Measurements from ENCODE around the gene RNF112.
A peak's percentile ranks its signal among the peaks of the same experiment; 100 is the strongest.

Gene RNF112

GRCh38 chr17:19410875-19411620, at the start of gene RNF112:
Gene RNF112 (plus strand): TSS chr17:19411232. CDS start chr17:19411409, 177 bp downstream.
- no peak for DNase-seq

- no peak for DNase-seq
Measured at GRCh38 chr17:19361326-19361725, 49.7 kb upstream of the RNF112 start.

GRCh38 chr17:19361944-19362276, 49.1 kb upstream of the RNF112 start:
- DNase-seq, result no peak

- peak; percentile 76 for DNase-seq
Measured at GRCh38 chr17:19362277-19363113, 48.5 kb upstream of the RNF112 start, which contains the start of gene B9D1. Gene B9D1 (minus strand): TSS chr17:19362723. CDS start chr17:19362569, 154 bp downstream.

- no peak for DNase-seq
Measured at GRCh38 chr17:19363114-19363438, 48.0 kb upstream of the RNF112 start.

GRCh38 chr17:19363460-19364035, 47.5 kb upstream of the RNF112 start:
- no peak for DNase-seq

GRCh38 chr17:19364699-19365498, 46.1 kb upstream of the RNF112 start:
- no peak for DNase-seq

GRCh38 chr17:19365499-19365817, 45.6 kb upstream of the RNF112 start:
- DNase-seq, result no peak

- DNase-seq, result no peak
Measured at GRCh38 chr17:19365833-19366636, 45.0 kb upstream of the RNF112 start.

GRCh38 chr17:19366637-19366972, 44.4 kb upstream of the RNF112 start:
- DNase-seq, result no peak

- no peak for DNase-seq
Measured at GRCh38 chr17:19368229-19368628, 42.8 kb upstream of the RNF112 start.

GRCh38 chr17:19369107-19369778, 41.8 kb upstream of the RNF112 start:
- DNase-seq, result no peak

- no peak for DNase-seq
Measured at GRCh38 chr17:19369846-19370492, 41.1 kb upstream of the RNF112 start.

GRCh38 chr17:19370493-19370960, 40.5 kb upstream of the RNF112 start:
- no peak for DNase-seq

- no peak for DNase-seq
Measured at GRCh38 chr17:19371259-19372010, 39.6 kb upstream of the RNF112 start.

GRCh38 chr17:19372011-19372370, 39.0 kb upstream of the RNF112 start:
- no peak for DNase-seq

- DNase-seq, result no peak
Measured at GRCh38 chr17:19372439-19372838, 38.6 kb upstream of the RNF112 start.

GRCh38 chr17:19372866-19373504, 38.0 kb upstream of the RNF112 start:
- DNase-seq, result no peak

GRCh38 chr17:19374136-19374535, 36.9 kb upstream of the RNF112 start:
- DNase-seq, result no peak

- no peak for DNase-seq
Measured at GRCh38 chr17:19375732-19376131, 35.3 kb upstream of the RNF112 start.
